H9 (cell line): Measurements from ENCODE around the gene SCTR. TPM values are rescaled to one million over a fixed set of nuclear protein-coding genes. Genes with fewer than 3 reads are reported as not detected.

Experiments
- DNase-seq: peaks from one replicate; pipeline ENCODE4 v3.0.0-alpha.2; 2017
- H2AFZ ChIP-seq: one replicate; pipeline ENCODE4 v1.6.1; 2013; ENCODE audit warnings: mild to moderate bottlenecking, low read length, control low read depth, moderate library complexity
- H2AK5ac ChIP-seq: 2 replicates; pipeline ENCODE4 v1.6.1; 2013; ENCODE audit warnings: low read length, control low read depth, mixed read lengths; ENCODE audit not compliant: insufficient read length
- H2BK120ac ChIP-seq: one replicate; pipeline ENCODE4 v1.6.1; 2013; ENCODE audit warnings: low read depth, mild to moderate bottlenecking, low read length, control low read depth, inconsistent platforms; ENCODE audit not compliant: poor library complexity, severe bottlenecking
- H2BK12ac ChIP-seq: 2 replicates; pipeline ENCODE4 v1.6.1; 2013; ENCODE audit warnings: low read length, control low read depth, mixed read lengths, low read depth; ENCODE audit not compliant: insufficient read length
- H2BK15ac ChIP-seq: 2 replicates; pipeline ENCODE4 v1.6.1; 2013; ENCODE audit warnings: low read depth, low read length, control low read depth
- H2BK20ac ChIP-seq: one replicate; pipeline ENCODE4 v1.6.1; 2013; ENCODE audit warnings: low read depth, mild to moderate bottlenecking, low read length, control low read depth, inconsistent platforms; ENCODE audit not compliant: poor library complexity, severe bottlenecking
- H2BK5ac ChIP-seq: 2 replicates; pipeline ENCODE4 v1.6.1; 2013; ENCODE audit warnings: low read length, control low read depth, mixed read lengths; ENCODE audit not compliant: insufficient read length
- H3K14ac ChIP-seq: 2 replicates; pipeline ENCODE4 v1.6.1; 2013; ENCODE audit warnings: low read length, control low read depth; ENCODE audit not compliant: insufficient read depth
- H3K18ac ChIP-seq: 2 replicates; pipeline ENCODE4 v1.6.1; 2013; ENCODE audit warnings: low read depth, mild to moderate bottlenecking, mixed read lengths, low read length, control low read depth; ENCODE audit not compliant: insufficient read length
- H3K23ac ChIP-seq: 2 replicates; pipeline ENCODE4 v1.6.1; 2013; ENCODE audit warnings: low read length, control low read depth, mixed read lengths, low read depth; ENCODE audit not compliant: insufficient read length
- H3K23me2 ChIP-seq: 2 replicates; pipeline ENCODE4 v1.6.1; 2013; ENCODE audit warnings: low read depth, mild to moderate bottlenecking, mixed read lengths, low read length, control low read depth; ENCODE audit not compliant: insufficient read length, poor library complexity, severe bottlenecking
- H3K27ac ChIP-seq: 2 replicates; pipeline ENCODE4 v1.5.1; 2013; ENCODE audit warnings: low read length, control low read depth, mixed read lengths, low read depth; ENCODE audit not compliant: insufficient read length
- H3K27me3 ChIP-seq: 2 replicates; pipeline ENCODE4 v1.6.1; 2013; ENCODE audit warnings: low read length, control low read depth, inconsistent platforms; ENCODE audit not compliant: insufficient read depth
- H3K4ac ChIP-seq: 2 replicates; pipeline ENCODE4 v1.6.1; 2013; ENCODE audit warnings: low read depth, mild to moderate bottlenecking, control low read depth, inconsistent platforms, low read length, moderate library complexity
- H3K4me1 ChIP-seq: 2 replicates; pipeline ENCODE4 v1.6.1; 2013; ENCODE audit warnings: low read length, control low read depth, inconsistent platforms; ENCODE audit not compliant: insufficient read depth
- H3K4me2 ChIP-seq: 2 replicates; pipeline ENCODE4 v1.6.1; 2013; ENCODE audit warnings: low read length, control low read depth, mixed read lengths; ENCODE audit not compliant: insufficient read length, insufficient read depth
- H3K56ac ChIP-seq: 2 replicates; pipeline ENCODE4 v1.6.1; 2013; ENCODE audit warnings: low read depth, mild to moderate bottlenecking, mixed read lengths, low read length, control low read depth; ENCODE audit not compliant: insufficient read length
- H3K79me1 ChIP-seq: 2 replicates; pipeline ENCODE4 v1.6.1; 2013; ENCODE audit warnings: low read depth, mild to moderate bottlenecking, moderate library complexity, low read length, control low read depth, inconsistent platforms; ENCODE audit not compliant: insufficient read depth, poor library complexity, severe bottlenecking
- H3K79me2 ChIP-seq: 2 replicates; pipeline ENCODE4 v1.6.1; 2013; ENCODE audit warnings: low read length, control low read depth, inconsistent platforms; ENCODE audit not compliant: insufficient read depth
- H3K9ac ChIP-seq: 2 replicates; pipeline ENCODE4 v1.6.1; 2013; ENCODE audit warnings: low read length, control low read depth, mixed read lengths; ENCODE audit not compliant: insufficient read length; ENCODE audit errors: extremely low read depth
- H3K9me3 ChIP-seq: one replicate; pipeline ENCODE4 v1.6.1; 2013; ENCODE audit warnings: low read depth, low read length, inconsistent platforms; ENCODE audit not compliant: control insufficient read depth
- H3T11ph ChIP-seq: one replicate; pipeline ENCODE4 v1.6.1; 2013; ENCODE audit warnings: mild to moderate bottlenecking, low read length, control low read depth, inconsistent platforms
- H4K20me1 ChIP-seq: one replicate; pipeline ENCODE4 v1.6.1; 2013; ENCODE audit not compliant: control insufficient read depth, insufficient read length, insufficient read depth
- H4K5ac ChIP-seq: 2 replicates; pipeline ENCODE4 v1.6.1; 2013; ENCODE audit warnings: low read depth, mild to moderate bottlenecking, mixed read lengths, low read length, control low read depth; ENCODE audit not compliant: insufficient read length
- H4K8ac ChIP-seq: replicated peaks from 2 replicates; pipeline ENCODE4 v1.6.1; 2013; ENCODE audit warnings: low read length, control low read depth, mixed read lengths, low read depth; ENCODE audit not compliant: insufficient read length
- H4K91ac ChIP-seq: 2 replicates; pipeline ENCODE4 v1.6.1; 2013; ENCODE audit warnings: low read depth, mild to moderate bottlenecking, moderate library complexity, mixed read lengths, low read length, control low read depth; ENCODE audit not compliant: insufficient read length
- H3K27ac Mint-ChIP-seq, 3 experiments: 2 replicates in 2 of 3; 3 replicates in 1 of 3; pipeline ENCODE4 v1.8.0; 2020 to 2021; ENCODE audit warnings: mixed read lengths in 3 of 3, mild to moderate bottlenecking in 1 of 3, moderate library complexity in 1 of 3
- H3K27me3 Mint-ChIP-seq: 2 replicates; pipeline ENCODE4 v1.8.0; 2021; ENCODE audit warnings: low read depth, mild to moderate bottlenecking, moderate library complexity, mixed read lengths
- H3K36me3 Mint-ChIP-seq, 3 experiments: 2 replicates in 2 of 3; 3 replicates in 1 of 3; pipeline ENCODE4 v1.8.0; 2020 to 2021; ENCODE audit warnings: low read depth in 3 of 3, mixed read lengths in 3 of 3; ENCODE audit not compliant: insufficient read depth in 1 of 3
- H3K4me1 Mint-ChIP-seq, 2 experiments: 2 replicates each; pipeline ENCODE4 v1.8.0; 2020; ENCODE audit warnings: mixed read lengths in 2 of 2
- H3K4me3 Mint-ChIP-seq, 2 experiments: 2 replicates in 1 of 2; 3 replicates in 1 of 2; pipeline ENCODE4 v1.8.0; 2020 to 2021; ENCODE audit warnings: mild to moderate bottlenecking in 2 of 2, mixed read lengths in 2 of 2, moderate library complexity in 1 of 2
- H3K9me3 Mint-ChIP-seq, 2 experiments: 2 replicates in 1 of 2; 3 replicates in 1 of 2; pipeline ENCODE4 v1.8.0; 2020; ENCODE audit warnings: mild to moderate bottlenecking in 2 of 2, mixed read lengths in 2 of 2, moderate library complexity in 1 of 2
- CTCF ChIP-seq: fragments of 200-600 bp; sonication (generic); conservative IDR thresholded peaks from 3 replicates; pipeline ENCODE4 v1.8.0; 2021; ENCODE audit warnings: antibody characterized with exemption, mild to moderate bottlenecking
- WGBS: extraction: QIAGEN DNeasy Blood & Tissue Kit; methylation state at CpG from one replicate; pipeline ENCODE4 v1.1.7; 2013; ENCODE audit warnings: missing lambda C conversion rate, low lambda C conversion rate, mixed read lengths; ENCODE audit not compliant: insufficient read length; ENCODE audit errors: extremely low coverage; 5-methylcytosine and 5-hydroxymethylcytosine counted together
- total RNA-seq: library from RNA; stranded (reverse); gene quantifications from 2 replicates; pipeline ENCODE4 v1.2.1, GENCODE V29; 2021

SCTR gene
- total RNA-seq, 1 experiment from 2014 or later = not detected

GRCh38 chr2:119462574-119462973 lies 61.7 kb downstream of the SCTR start:
- no peaks in the 10 kb centered on the region for H3K36me3 Mint-ChIP-seq
- H3K9me3 Mint-ChIP-seq = no peaks in the 10 kb centered on the region
- H2AK5ac ChIP-seq = no peak overlapping the region
- WGBS = no CpG with 5 or more reads among the region's 7 CpGs
- H3K9me3 ChIP-seq = no peaks in the 10 kb centered on the region
- no peak overlapping the region for H3K27ac ChIP-seq
- no peak overlapping the region for H2BK12ac ChIP-seq
- no peaks in the 10 kb centered on the region for H3K27me3 ChIP-seq
- no peak overlapping the region for H3K4me3 Mint-ChIP-seq
- no peaks in the 10 kb centered on the region for H3K79me2 ChIP-seq
- no peak for TF ChIP-seq CTCF
- no peak overlapping the region for H2BK5ac ChIP-seq
- H3K4me1 ChIP-seq = no peaks in the 10 kb centered on the region
- no peak overlapping the region for H3K4ac ChIP-seq
- H3K14ac ChIP-seq = no peak overlapping the region
- H3K23ac ChIP-seq = no peak overlapping the region
- no peak overlapping the region for H3K56ac ChIP-seq
- H3K27me3 Mint-ChIP-seq = peaks cover 10% of the 10 kb centered on the region
- no peak overlapping the region for H2BK15ac ChIP-seq
- H4K8ac ChIP-seq = no peak overlapping the region
- no peak overlapping the region for H3K9ac ChIP-seq
- H3K23me2 ChIP-seq = no peaks in the 10 kb centered on the region
- no peaks in the 10 kb centered on the region for H4K20me1 ChIP-seq
- H3K4me1 Mint-ChIP-seq = peaks cover 0 to 9% of the 10 kb centered on the region in 2 experiments; a peak in 2 of 4 replicates
- no peaks in the 10 kb centered on the region for H3K79me1 ChIP-seq
- no peak overlapping the region for H3T11ph ChIP-seq
- H4K5ac ChIP-seq = no peak overlapping the region
- H3K27ac Mint-ChIP-seq = no peak overlapping the region
- no peak overlapping the region for H2BK120ac ChIP-seq
- no peak for DNase-seq
- no peak overlapping the region for H3K4me2 ChIP-seq
- H2BK20ac ChIP-seq = no peak overlapping the region
- H4K91ac ChIP-seq = no peak overlapping the region
- no peak overlapping the region for H3K18ac ChIP-seq
- no peak overlapping the region for H2AFZ ChIP-seq
